Chondrocyte (in vitro differentiated cells): ENCODE results near the gene OMD. TPM values are rescaled to one million over a fixed set of nuclear protein-coding genes. Genes with fewer than 3 reads are reported as not detected.

ENCODE experiments used
- DNase-seq: peaks from one replicate; pipeline ENCODE4 v3.0.0; 2021; ENCODE audit warnings: mixed read lengths, low spot score
- H3K27ac Mint-ChIP-seq: one replicate; pipeline ENCODE4 v1.8.0; 2021; ENCODE audit warnings: mild to moderate bottlenecking, moderate library complexity, mixed read lengths; ENCODE audit not compliant: unreplicated experiment
- H3K27me3 Mint-ChIP-seq: 2 replicates; pipeline ENCODE4 v1.8.0; 2021; ENCODE audit warnings: low read depth, mixed read lengths
- H3K36me3 Mint-ChIP-seq: 2 replicates; pipeline ENCODE4 v1.8.0; 2021; ENCODE audit warnings: low read depth, mixed read lengths
- H3K4me1 Mint-ChIP-seq: 2 replicates; pipeline ENCODE4 v1.8.0; 2021; ENCODE audit warnings: low read depth, mild to moderate bottlenecking, mixed read lengths
- H3K4me3 Mint-ChIP-seq: one replicate; pipeline ENCODE4 v1.8.0; 2021; ENCODE audit warnings: mild to moderate bottlenecking, moderate library complexity, mixed read lengths; ENCODE audit not compliant: unreplicated experiment
- H3K9me3 Mint-ChIP-seq: 2 replicates; pipeline ENCODE4 v1.8.0; 2021; ENCODE audit warnings: low read depth, mixed read lengths
- total RNA-seq: library from RNA; stranded (reverse); gene quantifications from 3 replicates; pipeline ENCODE4 v1.2.1, GENCODE V29; 2021
- TF ChIP-seq, protein P1 (sequence below): fragments of 200-600 bp; sonication (generic); IDR thresholded peaks from 2 replicates; pipeline ENCODE4 v1.5.0; 2021; ENCODE audit warnings: antibody characterized with exemption, mild to moderate bottlenecking, moderate library complexity

OMD gene
- total RNA-seq, 1 donor from 2014 or later: 28.5 TPM

DNA sequence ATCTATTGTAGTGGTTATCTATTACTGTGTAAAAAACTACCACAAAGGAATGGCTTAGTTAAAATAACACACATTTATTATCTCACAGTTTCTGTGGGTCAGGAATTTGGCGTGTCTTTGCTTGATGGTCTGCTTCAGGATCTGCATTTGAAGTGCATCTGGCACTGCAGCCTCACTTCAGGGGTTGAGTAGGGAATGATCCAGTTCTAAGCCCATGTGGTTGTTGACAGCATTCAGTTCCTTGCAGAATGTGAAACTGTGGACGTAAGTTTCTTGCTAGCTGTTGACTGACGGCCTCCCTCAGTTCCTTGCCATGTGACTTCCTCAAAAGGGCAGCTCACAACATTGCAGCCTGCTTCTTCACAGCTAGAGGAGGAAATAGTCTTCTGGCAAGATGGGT lies 17.8 kb downstream of the OMD start:
- Mint-ChIP-seq H3K9me3 (peaks cover 3% of the 10 kb centered on the region), H3K4me3 (no peak overlapping the region), H3K4me1 (peaks cover 71% of the 10 kb centered on the region), H3K36me3 (no peaks in the 10 kb centered on the region), H3K27ac (peak overlapping the region; percentile 3), H3K27me3 (no peaks in the 10 kb centered on the region)
- TF ChIP-seq, protein P1, sequence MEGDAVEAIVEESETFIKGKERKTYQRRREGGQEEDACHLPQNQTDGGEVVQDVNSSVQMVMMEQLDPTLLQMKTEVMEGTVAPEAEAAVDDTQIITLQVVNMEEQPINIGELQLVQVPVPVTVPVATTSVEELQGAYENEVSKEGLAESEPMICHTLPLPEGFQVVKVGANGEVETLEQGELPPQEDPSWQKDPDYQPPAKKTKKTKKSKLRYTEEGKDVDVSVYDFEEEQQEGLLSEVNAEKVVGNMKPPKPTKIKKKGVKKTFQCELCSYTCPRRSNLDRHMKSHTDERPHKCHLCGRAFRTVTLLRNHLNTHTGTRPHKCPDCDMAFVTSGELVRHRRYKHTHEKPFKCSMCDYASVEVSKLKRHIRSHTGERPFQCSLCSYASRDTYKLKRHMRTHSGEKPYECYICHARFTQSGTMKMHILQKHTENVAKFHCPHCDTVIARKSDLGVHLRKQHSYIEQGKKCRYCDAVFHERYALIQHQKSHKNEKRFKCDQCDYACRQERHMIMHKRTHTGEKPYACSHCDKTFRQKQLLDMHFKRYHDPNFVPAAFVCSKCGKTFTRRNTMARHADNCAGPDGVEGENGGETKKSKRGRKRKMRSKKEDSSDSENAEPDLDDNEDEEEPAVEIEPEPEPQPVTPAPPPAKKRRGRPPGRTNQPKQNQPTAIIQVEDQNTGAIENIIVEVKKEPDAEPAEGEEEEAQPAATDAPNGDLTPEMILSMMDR: no peak
- no peak for DNase-seq

DNA sequence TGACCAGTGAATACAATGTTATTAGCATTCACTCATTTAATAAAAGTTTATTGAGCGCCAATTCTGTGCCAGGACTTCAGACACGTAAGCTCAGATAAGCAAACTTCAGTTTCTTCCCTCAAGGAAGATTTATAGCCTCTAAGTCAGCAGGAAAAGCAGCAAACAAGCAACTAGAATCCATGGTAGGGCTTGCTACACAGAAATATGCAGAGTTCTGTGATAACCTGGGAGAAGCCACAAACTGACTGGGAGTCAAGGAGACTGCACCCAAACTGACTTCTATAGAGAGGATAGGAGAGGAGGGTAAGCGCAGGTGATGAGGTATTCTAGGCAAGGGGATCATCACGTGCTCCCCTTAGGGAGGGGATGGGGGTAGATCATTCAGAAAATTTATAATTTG lies 18.5 kb downstream of the OMD start:
- H3K27ac Mint-ChIP-seq: peak overlapping the region; percentile 3

DNA sequence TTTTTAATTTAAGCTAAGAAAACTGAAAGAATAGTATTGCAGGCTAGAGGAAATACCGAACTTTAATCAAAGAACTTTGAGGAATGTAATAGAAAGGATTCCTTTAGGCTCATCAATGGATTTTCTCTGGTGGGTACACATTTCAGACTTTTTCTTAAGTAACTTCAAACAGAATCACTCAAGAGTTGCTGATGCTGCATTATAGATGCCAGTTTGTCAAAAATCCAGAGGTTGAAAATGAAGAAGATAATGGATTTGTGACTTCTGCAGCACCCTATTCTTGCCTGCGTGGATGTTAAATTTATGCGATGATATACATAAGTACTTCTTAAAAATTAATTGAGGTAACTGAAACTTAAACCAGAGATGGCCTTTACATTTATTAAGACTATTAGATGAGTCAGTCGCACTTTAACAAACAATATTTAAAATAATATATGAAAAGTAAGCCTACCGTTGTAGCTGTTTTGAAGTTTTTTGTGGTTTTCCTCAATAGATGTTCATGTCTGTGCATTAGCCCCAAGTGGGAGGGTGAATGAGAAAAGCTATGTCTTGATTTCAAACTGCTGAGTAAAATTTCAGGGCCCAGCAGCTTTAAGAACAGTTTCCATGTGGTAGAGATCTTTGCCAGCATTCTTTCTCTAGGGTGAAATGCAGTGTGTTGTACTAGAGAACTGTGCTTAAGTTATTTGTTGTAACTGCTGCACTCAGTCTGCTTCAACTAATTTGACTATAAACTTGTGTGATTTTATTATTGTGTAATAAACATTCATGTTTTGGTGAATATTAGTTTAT lies 20.0 kb downstream of the OMD start, which contains the start of gene OGN:
Gene OGN (minus strand): TSS at position 537 of the 795 bp plus-strand sequence. CDS start 1,171 bp downstream, outside the sequence.
- H3K4me1 Mint-ChIP-seq: peaks cover 59% of the 10 kb centered on the region
- no peaks in the 10 kb centered on the region for H3K36me3 Mint-ChIP-seq
- TF ChIP-seq, protein P1: no peak
- peak within 1 kb of the TSS; percentile 56 for H3K4me3 Mint-ChIP-seq
- no peaks in the 10 kb centered on the region for H3K27me3 Mint-ChIP-seq
- peak within 1 kb of the TSS; percentile 71 for H3K27ac Mint-ChIP-seq
- DNase-seq: no peak
- peaks cover 3% of the 10 kb centered on the region for H3K9me3 Mint-ChIP-seq

More for the DNA sequence above, 18.5 kb downstream of the OMD start:
- H3K27me3 Mint-ChIP-seq: no peaks in the 10 kb centered on the region
- peaks cover 67% of the 10 kb centered on the region for H3K4me1 Mint-ChIP-seq
- H3K36me3 Mint-ChIP-seq: no peaks in the 10 kb centered on the region
- no peak overlapping the region for H3K4me3 Mint-ChIP-seq
- TF ChIP-seq, protein P1: no peak
- H3K9me3 Mint-ChIP-seq: peaks cover 3% of the 10 kb centered on the region
- no peak for DNase-seq

DNA sequence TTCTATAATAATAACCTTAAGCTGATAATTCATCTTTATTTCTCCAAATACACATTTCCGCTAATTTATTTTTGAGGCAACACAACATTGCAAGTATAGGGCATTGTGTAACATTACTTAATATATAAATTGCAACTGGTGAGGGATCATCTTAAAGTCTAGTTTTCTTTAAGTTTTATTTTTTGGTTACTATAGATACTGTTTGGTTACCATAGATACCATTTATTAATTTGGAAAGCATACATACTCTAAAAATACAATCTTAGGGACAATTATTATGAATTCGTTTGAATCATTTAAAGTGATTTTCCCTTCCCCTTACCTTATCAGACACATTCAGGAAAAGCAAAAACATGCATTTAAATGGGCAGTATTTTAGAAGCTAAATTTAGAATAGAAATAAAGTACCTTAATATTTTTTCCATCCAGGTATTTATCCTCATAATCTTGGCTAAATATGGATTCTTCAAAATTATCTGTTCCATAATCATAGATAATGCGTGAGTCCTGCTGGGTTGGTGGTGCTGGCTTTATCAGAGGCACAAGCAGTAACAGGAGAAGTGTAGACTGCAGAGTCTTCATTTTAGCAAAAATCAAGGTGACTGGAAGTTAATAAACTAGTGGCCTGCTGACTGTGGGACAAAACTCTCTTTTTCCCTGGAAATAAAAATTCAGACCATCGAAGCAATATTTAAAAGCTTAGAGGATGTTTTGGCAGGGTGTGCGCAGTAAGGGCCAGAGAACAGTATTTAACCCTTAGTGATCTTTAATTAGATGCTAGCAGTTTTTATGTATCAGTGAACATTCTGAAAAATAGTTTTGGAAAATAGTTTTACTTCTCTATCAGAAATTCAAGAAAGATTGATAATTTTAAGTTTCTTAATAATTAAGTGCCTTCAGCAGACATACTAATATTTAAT lies 21.2 kb downstream of the OMD start:
- H3K27ac Mint-ChIP-seq: peak overlapping the region; percentile 17
- H3K36me3 Mint-ChIP-seq: no peaks in the 10 kb centered on the region
- TF ChIP-seq, protein P1: no peak
- H3K4me3 Mint-ChIP-seq: peak overlapping the region; percentile 56
- DNase-seq: no peak
- peaks cover 47% of the 10 kb centered on the region for H3K4me1 Mint-ChIP-seq
- H3K9me3 Mint-ChIP-seq: peaks cover 3% of the 10 kb centered on the region
- no peaks in the 10 kb centered on the region for H3K27me3 Mint-ChIP-seq

DNA sequence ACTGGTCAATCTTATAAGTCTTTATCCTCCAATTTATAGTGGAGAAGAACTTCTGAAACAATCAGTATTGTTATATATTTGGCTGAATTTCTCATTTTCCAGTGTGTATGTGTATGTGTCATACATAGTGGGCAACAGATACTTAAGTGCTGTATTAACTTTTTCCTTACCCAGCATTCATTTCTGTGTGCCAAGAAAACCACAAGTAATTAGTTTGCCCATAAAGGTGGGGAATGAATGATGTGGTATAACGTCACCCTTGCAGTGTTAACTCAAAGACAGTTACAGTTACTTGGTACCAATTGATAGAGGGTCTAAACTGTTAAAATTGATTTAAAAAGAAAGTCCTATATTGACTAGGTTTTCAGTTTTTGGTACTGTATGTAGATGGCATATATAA lies 21.9 kb downstream of the OMD start:
- H3K27ac Mint-ChIP-seq: no peak overlapping the region
- peaks cover 43% of the 10 kb centered on the region for H3K4me1 Mint-ChIP-seq
- H3K4me3 Mint-ChIP-seq: no peak overlapping the region
- peaks cover 4% of the 10 kb centered on the region for H3K36me3 Mint-ChIP-seq
- DNase-seq: no peak
- peaks cover 7% of the 10 kb centered on the region for H3K9me3 Mint-ChIP-seq
- TF ChIP-seq, protein P1: no peak
- no peaks in the 10 kb centered on the region for H3K27me3 Mint-ChIP-seq
